RWPE2 (cell line): ENCODE results near the gene RPN2.

ENCODE experiments used
- ATAC-seq: fragments of 200-7000 bp; cut with Tn5 transposase; 3 replicates; pipeline ENCODE4 v1.9.1; 2021; ENCODE audit warnings: low read depth
- DNase-seq: peaks from one replicate; pipeline ENCODE4 v3.0.0-alpha.2; 2020; ENCODE audit warnings: low spot score
- H3K27ac ChIP-seq: fragments of 450-650 bp; 2 replicates; pipeline ENCODE4 v1.5.1; 2017; ENCODE audit warnings: mild to moderate bottlenecking; ENCODE audit not compliant: poor library complexity, severe bottlenecking
- H3K27me3 ChIP-seq: fragments of 250-450 bp; sonication (Bioruptor Pico); 2 replicates; pipeline ENCODE4 v1.5.1; 2021; ENCODE audit warnings: mild to moderate bottlenecking, moderate library complexity; ENCODE audit not compliant: insufficient read depth, poor library complexity, severe bottlenecking
- H3K36me3 ChIP-seq: fragments of 250-450 bp; sonication (Bioruptor Pico); 2 replicates; pipeline ENCODE4 v1.5.1; 2020; ENCODE audit warnings: low read depth, mild to moderate bottlenecking, moderate library complexity
- H3K4me1 ChIP-seq: fragments of 250-450 bp; sonication (Bioruptor Pico); 2 replicates; pipeline ENCODE4 v1.5.1; 2021; ENCODE audit warnings: mild to moderate bottlenecking, moderate library complexity; ENCODE audit not compliant: insufficient read depth, poor library complexity, severe bottlenecking
- H3K4me3 ChIP-seq: fragments of 250-450 bp; sonication (Bioruptor Pico); 2 replicates; pipeline ENCODE4 v1.5.1; 2021; ENCODE audit warnings: mild to moderate bottlenecking, moderate library complexity; ENCODE audit not compliant: severe bottlenecking
- H3K9me3 ChIP-seq: fragments of 250-450 bp; sonication (Bioruptor Pico); 2 replicates; pipeline ENCODE4 v1.5.1; 2021; ENCODE audit warnings: mild to moderate bottlenecking, moderate library complexity; ENCODE audit not compliant: severe bottlenecking
- CTCF ChIP-seq: fragments of 450-650 bp; IDR thresholded peaks from one replicate; pipeline ENCODE4 v1.5.1; 2017; ENCODE audit warnings: mild to moderate bottlenecking, moderate library complexity; ENCODE audit not compliant: poor library complexity, severe bottlenecking

RPN2 gene

GRCh38 chr20:37154684-37155298, 24.3 kb upstream of the RPN2 start:
- no peaks in the 10 kb centered on the region for H3K36me3 ChIP-seq
- no peak overlapping the region for H3K4me3 ChIP-seq
- no peaks in the 10 kb centered on the region for H3K9me3 ChIP-seq
- H3K27ac ChIP-seq = no peak overlapping the region
- no peak for TF ChIP-seq CTCF
- DNase-seq (no peak), ATAC-seq (no peak)
- H3K4me1 ChIP-seq = no peaks in the 10 kb centered on the region
- no peaks in the 10 kb centered on the region for H3K27me3 ChIP-seq

- Histone ChIP-seq H3K4me1 (no peaks in the 10 kb centered on the region), H3K36me3 (no peaks in the 10 kb centered on the region), H3K9me3 (no peaks in the 10 kb centered on the region), H3K27ac (no peak overlapping the region), H3K27me3 (no peaks in the 10 kb centered on the region), H3K4me3 (no peak overlapping the region)
- TF ChIP-seq CTCF = no peak
- DNase-seq (no peak), ATAC-seq (no peak)
Observed at GRCh38 chr20:37155987-37156386, 23.1 kb upstream of the RPN2 start.

GRCh38 chr20:37158248-37158647, 20.9 kb upstream of the RPN2 start:
- no peak for TF ChIP-seq CTCF
- no peak overlapping the region for H3K27ac ChIP-seq
- no peaks in the 10 kb centered on the region for H3K9me3 ChIP-seq
- no peaks in the 10 kb centered on the region for H3K36me3 ChIP-seq
- no peak for ATAC-seq
- DNase-seq = no peak
- H3K4me1 ChIP-seq = no peaks in the 10 kb centered on the region
- peaks cover 4% of the 10 kb centered on the region for H3K27me3 ChIP-seq
- no peak overlapping the region for H3K4me3 ChIP-seq

- H3K27me3 ChIP-seq = peaks cover 11% of the 10 kb centered on the region
- DNase-seq = no peak
- H3K27ac ChIP-seq = no peak overlapping the region
- H3K4me1 ChIP-seq = no peaks in the 10 kb centered on the region
- TF ChIP-seq CTCF = no peak
- peak; percentile 48 for ATAC-seq
- H3K36me3 ChIP-seq = no peaks in the 10 kb centered on the region
- H3K9me3 ChIP-seq = no peaks in the 10 kb centered on the region
- no peak overlapping the region for H3K4me3 ChIP-seq
Observed at GRCh38 chr20:37160683-37161082, 18.4 kb upstream of the RPN2 start.

- ATAC-seq = peak; percentile 28; the same call in 1 of the 3 replicates
- TF ChIP-seq CTCF = no peak
- no peak for DNase-seq
- no peaks in the 10 kb centered on the region for H3K4me1 ChIP-seq
- H3K4me3 ChIP-seq = no peak overlapping the region
- no peaks in the 10 kb centered on the region for H3K36me3 ChIP-seq
- no peaks in the 10 kb centered on the region for H3K9me3 ChIP-seq
- H3K27ac ChIP-seq = no peak overlapping the region
- H3K27me3 ChIP-seq = peaks cover 11% of the 10 kb centered on the region
Observed at GRCh38 chr20:37161830-37162549, 17.1 kb upstream of the RPN2 start.
